Activated CD8-positive, alpha-beta memory T cell treated with anti-CD3 and anti-CD28 coated beads, Interleukin-2, amount 50 U/mL, for 48 hours (primary cell): ENCODE results near the gene SLC36A1.
A peak's percentile ranks its signal among the peaks of the same experiment; 100 is the strongest.
"Not testable (repeated sequence)": the region's sequence is repeated elsewhere in the genome, so short reads cannot be mapped to it uniquely, and the experiment has no call there.

Experiments used
- DNase-seq: peaks from one replicate; pipeline ENCODE4 v3.0.0-alpha.2; 2020

Gene SLC36A1

GRCh38 chr5:151487544-151487943 is 40.1 kb downstream of the SLC36A1 start:
- DNase-seq = no peak

DNA sequence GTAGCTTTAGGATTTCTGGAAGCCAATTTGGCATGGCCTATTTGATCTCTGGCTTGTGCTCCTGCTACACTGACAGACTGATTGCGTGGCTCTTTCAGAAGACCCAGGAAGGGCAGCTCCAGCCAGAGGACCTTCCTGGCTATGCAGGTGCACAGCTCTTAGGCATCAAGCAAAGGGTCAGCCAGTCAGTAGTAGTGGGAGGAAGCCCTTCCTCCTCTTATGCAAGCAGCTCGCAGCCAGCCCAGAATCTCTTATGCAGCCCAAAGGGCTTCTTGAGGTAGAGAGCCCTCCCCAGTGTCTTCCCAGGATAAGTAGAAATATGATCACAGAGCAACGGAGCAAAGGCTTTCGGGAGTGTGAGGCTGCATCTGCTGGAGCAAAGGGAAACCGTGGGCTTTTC is 43.2 kb downstream of the SLC36A1 start:
- DNase-seq = no peak

DNA sequence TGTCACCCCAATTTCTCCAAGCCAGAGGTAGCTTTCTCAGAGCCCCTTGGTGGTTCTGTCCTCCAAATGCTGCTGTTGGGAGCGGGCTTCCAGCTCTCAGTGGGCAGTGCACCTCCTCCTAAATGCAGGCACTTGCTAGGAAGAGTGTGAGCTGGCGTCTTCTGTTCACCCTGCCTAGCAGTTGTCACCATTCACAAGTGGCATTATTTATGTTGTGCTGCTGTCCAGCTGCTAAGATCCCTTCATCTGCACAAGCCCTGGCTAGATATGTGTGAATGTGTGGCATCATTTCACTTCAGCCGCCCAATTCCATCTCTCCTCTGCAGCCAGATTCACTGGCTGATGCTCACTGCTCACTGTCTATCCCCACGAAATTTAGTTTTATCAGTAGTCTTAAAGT is 43.7 kb downstream of the SLC36A1 start:
- no peak for DNase-seq

GRCh38 chr5:151492729-151493128 is 45.3 kb downstream of the SLC36A1 start:
- no peak for DNase-seq

DNA sequence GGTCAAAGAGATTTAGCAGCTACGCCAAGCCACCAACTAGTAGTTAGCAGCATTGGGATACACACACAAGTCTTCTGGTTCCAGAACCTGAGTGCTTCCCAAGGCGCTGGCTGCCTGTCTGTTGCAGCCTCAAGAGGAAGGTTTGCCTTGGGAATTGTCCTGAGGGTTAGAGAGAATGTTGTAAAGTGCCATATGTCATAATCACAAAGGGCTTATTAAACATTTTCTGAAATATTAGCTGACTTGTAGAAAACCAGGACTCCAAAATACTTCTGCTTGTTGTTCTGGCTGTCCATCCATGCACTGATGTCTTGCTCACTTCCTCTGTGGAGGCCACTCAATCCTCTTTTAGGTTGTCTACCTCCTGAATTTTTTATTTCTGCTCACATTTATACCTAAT is 46.3 kb downstream of the SLC36A1 start:
- no peak for DNase-seq

DNA sequence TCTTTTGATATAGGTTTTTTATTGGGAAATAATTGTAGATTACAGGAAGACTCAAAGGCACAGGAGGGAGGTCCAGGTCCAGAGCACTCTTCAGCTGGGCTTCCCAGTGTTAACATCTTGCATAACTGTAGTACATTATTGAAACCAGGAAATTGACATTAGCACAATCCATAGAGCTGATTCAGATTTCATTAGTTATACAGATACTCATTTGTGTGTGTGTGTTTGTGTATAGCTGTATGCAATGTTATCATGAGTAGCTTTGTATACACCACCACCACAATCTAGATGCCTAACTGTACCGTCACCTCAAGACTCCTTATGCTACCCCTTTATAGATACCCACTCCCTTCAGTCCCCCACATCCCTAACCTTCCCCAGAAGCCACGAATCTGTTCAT is 47.9 kb downstream of the SLC36A1 start:
- no peak for DNase-seq

- DNase-seq = no peak
Measured at GRCh38 chr5:151496041-151496484, 48.7 kb downstream of the SLC36A1 start.

- no peak for DNase-seq
Measured at GRCh38 chr5:151497391-151498002, 50.1 kb downstream of the SLC36A1 start.

DNA sequence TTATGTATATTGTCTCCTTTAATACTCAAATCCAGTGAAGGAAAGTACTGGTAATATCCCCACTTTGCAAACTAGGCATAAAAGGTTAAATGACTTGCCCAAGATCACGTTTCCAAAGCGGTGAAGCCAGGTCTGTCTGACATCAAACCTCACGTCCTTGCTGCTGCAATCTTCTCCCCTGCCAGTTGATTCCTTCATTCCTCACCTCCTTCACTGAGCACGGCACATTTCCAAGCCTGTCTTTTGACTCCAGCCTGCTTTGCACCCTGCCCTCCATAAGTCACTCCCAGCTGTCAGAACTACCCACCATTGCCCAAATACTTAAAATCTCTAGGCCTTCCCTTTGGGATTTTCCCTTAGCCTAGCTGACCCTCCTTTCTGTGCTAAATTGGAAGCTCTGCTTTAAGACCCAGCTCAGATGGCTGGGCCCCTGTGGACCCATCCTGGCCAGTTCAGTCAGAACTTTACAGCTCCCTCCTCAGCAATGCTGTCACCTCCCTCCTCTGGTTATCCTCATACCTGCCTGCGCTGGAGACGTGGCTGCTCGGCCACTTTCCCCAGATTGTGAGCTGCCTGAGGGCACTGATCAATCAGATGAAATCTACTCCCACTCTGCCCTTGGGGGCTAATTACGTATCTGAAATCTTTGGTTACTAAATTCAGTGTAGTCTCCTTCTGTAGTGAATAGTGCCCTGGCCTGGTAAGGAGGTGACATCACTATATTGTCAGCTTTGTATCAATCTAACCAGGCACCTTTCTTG is 51.2 kb downstream of the SLC36A1 start:
- no peak for DNase-seq

GRCh38 chr5:151499501-151500035 is 52.2 kb downstream of the SLC36A1 start:
- no peak for DNase-seq

GRCh38 chr5:151504006-151504405 is 56.6 kb downstream of the SLC36A1 start:
- no peak for DNase-seq

GRCh38 chr5:151508308-151508707 is 60.9 kb downstream of the SLC36A1 start:
- DNase-seq = not testable (repeated sequence)

GRCh38 chr5:151509231-151509630 is 61.8 kb downstream of the SLC36A1 start:
- DNase-seq = no peak

DNA sequence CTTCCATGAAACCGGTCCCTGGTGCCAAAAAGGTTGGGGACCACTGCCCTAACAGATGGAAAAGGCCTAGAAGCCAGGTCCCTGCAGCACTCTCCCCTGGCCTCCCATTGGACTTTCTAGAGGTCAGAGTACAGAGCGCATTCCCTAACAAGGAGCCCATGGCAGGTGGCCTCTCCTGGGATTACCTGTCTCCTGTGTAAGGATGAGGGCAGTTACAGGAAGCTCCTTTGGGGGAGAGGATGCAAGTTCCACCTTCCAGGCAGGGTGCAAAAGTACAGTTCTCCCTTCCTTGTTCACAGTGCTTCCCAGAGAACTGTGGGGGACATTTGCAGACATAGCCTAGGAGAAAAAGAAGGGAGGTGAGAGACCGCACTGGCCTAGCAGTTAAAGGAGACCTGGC is 62.4 kb downstream of the SLC36A1 start:
- DNase-seq = no peak

- DNase-seq = no peak
Measured at GRCh38 chr5:151517122-151517920, 69.9 kb downstream of the SLC36A1 start.

DNA sequence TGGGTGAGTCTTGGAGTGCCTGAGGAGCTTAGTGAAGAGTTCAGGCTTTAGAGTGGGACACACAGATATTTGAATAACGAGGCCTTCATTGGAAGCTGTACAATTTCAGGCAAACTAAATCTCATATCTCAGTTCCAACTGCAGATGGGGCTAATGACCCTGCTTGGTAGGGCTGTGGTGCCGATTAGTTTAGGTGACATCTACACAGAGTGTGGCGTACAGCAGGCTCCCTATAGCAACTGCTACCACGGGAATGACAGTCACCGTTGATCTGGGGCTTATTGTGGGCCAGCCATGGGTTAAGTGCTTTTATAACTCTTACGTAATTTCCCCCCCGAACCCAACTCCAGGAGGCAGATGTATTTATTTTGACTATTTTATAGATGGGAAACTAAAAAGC is 72.9 kb downstream of the SLC36A1 start:
- no peak for DNase-seq

GRCh38 chr5:151522226-151522625 is 74.8 kb downstream of the SLC36A1 start:
- DNase-seq = no peak

GRCh38 chr5:151523335-151523734 is 75.9 kb downstream of the SLC36A1 start:
- peak; percentile 61 for DNase-seq

GRCh38 chr5:151528153-151528552 is 80.8 kb downstream of the SLC36A1 start:
- no peak for DNase-seq

GRCh38 chr5:151528996-151529395 is 81.6 kb downstream of the SLC36A1 start:
- DNase-seq = no peak

DNA sequence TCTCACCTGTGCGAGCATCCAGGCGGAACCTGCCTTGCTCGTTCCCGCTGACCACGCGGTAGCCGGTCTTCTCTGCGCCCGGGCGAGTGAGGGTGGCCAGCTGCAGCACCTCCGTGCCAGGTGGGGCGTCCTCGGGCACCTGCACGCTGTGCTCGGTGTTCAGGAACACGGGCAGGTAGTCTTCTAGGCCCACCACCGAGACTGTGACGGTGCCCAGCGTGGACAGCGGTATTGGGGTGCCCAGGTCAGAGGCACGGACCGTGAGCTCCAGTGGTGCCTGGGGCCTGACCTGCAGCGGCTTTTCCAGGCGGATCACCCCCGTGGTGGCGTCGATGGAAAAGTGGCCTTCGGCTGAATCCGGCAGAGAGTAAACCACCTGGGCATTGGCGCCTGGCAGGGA is 84.2 kb downstream of the SLC36A1 start:
- DNase-seq = no peak

DNA sequence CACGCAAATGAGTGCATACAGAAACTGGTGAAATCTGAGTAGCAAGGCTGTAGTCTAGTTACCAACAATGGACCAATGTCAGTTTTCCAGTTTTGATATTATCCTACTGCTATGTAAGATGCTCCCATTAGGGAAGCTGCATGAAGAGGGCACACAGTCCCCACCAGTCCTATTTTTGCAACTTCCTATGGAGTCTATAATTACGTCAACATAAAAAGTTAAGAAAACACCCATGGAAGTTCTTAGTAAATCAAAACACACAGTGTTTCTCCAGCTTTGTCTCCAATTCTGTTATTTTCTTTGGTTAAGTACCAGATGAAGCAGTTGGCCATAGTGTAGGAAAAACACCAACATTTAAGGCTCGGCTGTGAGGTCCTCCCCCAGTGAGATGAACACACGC is 85.0 kb downstream of the SLC36A1 start:
- DNase-seq = no peak

GRCh38 chr5:151534350-151534749 is 86.9 kb downstream of the SLC36A1 start:
- no peak for DNase-seq

GRCh38 chr5:151537044-151537443 is 89.6 kb downstream of the SLC36A1 start:
- DNase-seq = no peak
